ENCODE measurements around the gene TRPM3. TPM values are rescaled to one million over a fixed set of nuclear protein-coding genes. Genes with fewer than 3 reads are reported as not detected.

TRPM3 gene
- total RNA-seq, 4 donors from 2014 or later: 0.07 to 0.66 TPM; not detected in 2

- Histone ChIP-seq H3K4me3 (no peak overlapping the region), H3K36me3 (no peaks in the 10 kb centered on the region), H3K27ac (peak overlapping the region; percentile 97 to 99 (median 98)), H3K9me3 (no peaks in the 10 kb centered on the region), H3K27me3 (no peaks in the 10 kb centered on the region), H3K4me1 (peaks cover 82 to 90% of the 10 kb centered on the region in 2 donors)
- intact Hi-C loops (cut with DNase I; ENCODE audit: low total_unique reads): loop anchor here (1.0 to 10.0 kb wide), 6 partner anchors 64 to 1100 kb away; partner anchors contain the start of gene SMC5
- DNase-seq: peak; percentile 56 to 69
- in situ Hi-C loops (cut with MboI; ENCODE audit: low sequenced_read_pairs in 4 of 4): loop anchor here (5.0 to 10.0 kb wide), 7 partner anchors 67 to 142 kb away; partner anchors contain the start of gene KLF9 (in 1 of the 4)
- ATAC-seq: peak; percentile 63 to 64
- TF ChIP-seq POLR2A (IDR thresholded peaks at IDR 0.05): peak in 1 of 2 donors; percentile 26
- peak; percentile 79 to 86 (median 81) for TF ChIP-seq CTCF (IDR thresholded peaks at IDR 0.05 in 4 of 5, conservative IDR thresholded peaks at IDR 0.05 in 1 of 5)
Measured at GRCh38 chr9:70484232-70485130, 636.9 kb downstream of the TRPM3 start.

GRCh38 chr9:70481471-70481870 is 640.0 kb downstream of the TRPM3 start:
- DNase-seq (no peak), ATAC-seq (no peak)
- H3K27me3 ChIP-seq: no peaks in the 10 kb centered on the region
- intact Hi-C loops (cut with DNase I; ENCODE audit: low total_unique reads): loop anchor here (5.0 to 10.0 kb wide), 2 partner anchors 224 to 1097 kb away; partner anchors contain the start of gene SMC5
- TF ChIP-seq CTCF (IDR thresholded peaks at IDR 0.05 in 4 of 5, conservative IDR thresholded peaks at IDR 0.05 in 1 of 5) (no peak), POLR2A (IDR thresholded peaks at IDR 0.05) (no peak)
- in situ Hi-C loops (cut with MboI; ENCODE audit: low sequenced_read_pairs in 4 of 4): loop anchor here (5.0 to 10.0 kb wide), 5 partner anchors 64 to 127 kb away; partner anchors contain the start of gene KLF9 (in 1 of the 4)
- H3K4me3 ChIP-seq: peak overlapping the region in 1 of 4 donors; percentile 1
- H3K36me3 ChIP-seq: no peaks in the 10 kb centered on the region
- no peaks in the 10 kb centered on the region for H3K9me3 ChIP-seq
- H3K27ac ChIP-seq: peak overlapping the region; percentile 97 to 99 (median 98)
- peaks cover 88 to 93% of the 10 kb centered on the region in 2 donors for H3K4me1 ChIP-seq

- TF ChIP-seq POLR2A (IDR thresholded peaks at IDR 0.05) (peak; percentile 82 to 92), CTCF (IDR thresholded peaks at IDR 0.05 in 4 of 5, conservative IDR thresholded peaks at IDR 0.05 in 1 of 5) (no peak)
- in situ Hi-C loops (cut with MboI; ENCODE audit: low sequenced_read_pairs in 4 of 4) (loop anchor here (5.0 to 10.0 kb wide), 5 partner anchors 63 to 126 kb away; partner anchors contain the start of gene KLF9 (in 1 of the 4)), intact Hi-C loops (cut with DNase I; ENCODE audit: low total_unique reads) (loop anchor here (1.0 to 10.0 kb wide), 4 partner anchors 60 to 1096 kb away; partner anchors contain the start of genes KLF9 and SMC5)
- Histone ChIP-seq H3K4me3 (peak overlapping the region; percentile 37 to 45 (median 42)), H3K27ac (peak overlapping the region; percentile 97 to 99 (median 98)), H3K4me1 (peaks cover 79 to 92% of the 10 kb centered on the region in 2 donors), H3K9me3 (no peaks in the 10 kb centered on the region), H3K27me3 (no peaks in the 10 kb centered on the region), H3K36me3 (no peaks in the 10 kb centered on the region)
- ATAC-seq (peak; percentile 63 to 70), DNase-seq (peak; percentile 92 to 97)
Measured at GRCh38 chr9:70480405-70480980, 640.9 kb downstream of the TRPM3 start.

GRCh38 chr9:70479880-70480291 is 641.5 kb downstream of the TRPM3 start:
- H3K9me3 ChIP-seq: no peaks in the 10 kb centered on the region
- H3K27me3 ChIP-seq: no peaks in the 10 kb centered on the region
- peak; percentile 10 to 21 for ATAC-seq
- in situ Hi-C loops (cut with MboI; ENCODE audit: low sequenced_read_pairs in 4 of 4) (loop anchor here (5.0 to 10.0 kb wide), 5 partner anchors 63 to 125 kb away; partner anchors contain the start of gene KLF9 (in 1 of the 4)), intact Hi-C loops (cut with DNase I; ENCODE audit: low total_unique reads) (loop anchor here (1.0 to 10.0 kb wide), 4 partner anchors 60 to 1095 kb away; partner anchors contain the start of genes KLF9 and SMC5)
- no peaks in the 10 kb centered on the region for H3K36me3 ChIP-seq
- DNase-seq: peak in 1 of 2 donors; percentile 78
- TF ChIP-seq CTCF (IDR thresholded peaks at IDR 0.05 in 4 of 5, conservative IDR thresholded peaks at IDR 0.05 in 1 of 5) (no peak), POLR2A (IDR thresholded peaks at IDR 0.05) (no peak)
- peak overlapping the region; percentile 97 to 99 (median 98) for H3K27ac ChIP-seq
- H3K4me3 ChIP-seq: peak overlapping the region; percentile 37 to 45 (median 42)
- H3K4me1 ChIP-seq: peaks cover 78 to 91% of the 10 kb centered on the region in 2 donors

Measured in gastrocnemius medialis (tissue), 4 donors.